Astrocyte (in vitro differentiated cells and primary cell): ENCODE data around the gene LITAF. TPM values are rescaled to one million over a fixed set of nuclear protein-coding genes. Genes with fewer than 3 reads are reported as not detected.
A peak's percentile ranks its signal among the peaks of the same experiment; 100 is the strongest.

Experiments used
- DNase-seq: peaks from one replicate; pipeline ENCODE4 v3.0.0-alpha.2; 2010; ENCODE audit warnings: low read depth
- FAIRE-seq: peaks from 2 replicates; lab custom pipeline; 2011; peaks lifted over from hg19 to GRCh38; lab: Jason Lieb, UNC
- H2AFZ ChIP-seq: 2 replicates; pipeline ENCODE4 v1.6.0; 2012; ENCODE audit warnings: low read depth, low read length, inconsistent platforms
- H3K27ac ChIP-seq: 2 replicates; pipeline ENCODE4 v1.5.1; 2011; ENCODE audit warnings: low read depth, low read length, inconsistent platforms
- H3K27me3 ChIP-seq: 2 replicates; pipeline ENCODE4 v1.6.0; 2011; ENCODE audit warnings: low read length, inconsistent platforms; ENCODE audit not compliant: insufficient read depth
- H3K36me3 ChIP-seq: 2 replicates; pipeline ENCODE4 v1.5.1; 2011; ENCODE audit warnings: low read length, inconsistent platforms; ENCODE audit not compliant: insufficient read depth
- H3K4me1 ChIP-seq: 2 replicates; pipeline ENCODE4 v1.5.1; 2011; ENCODE audit warnings: low read length, inconsistent platforms; ENCODE audit not compliant: insufficient read depth
- H3K4me2 ChIP-seq: 2 replicates; pipeline ENCODE4 v1.6.0; 2012; ENCODE audit warnings: low read length, inconsistent platforms
- H3K4me3 ChIP-seq: 2 replicates; pipeline ENCODE4 v1.5.1; 2011; ENCODE audit warnings: low read depth, mild to moderate bottlenecking, low read length, inconsistent platforms; ENCODE audit not compliant: insufficient read depth
- H3K79me2 ChIP-seq: 2 replicates; pipeline ENCODE4 v1.6.0; 2012; ENCODE audit warnings: mild to moderate bottlenecking, low read length, inconsistent platforms; ENCODE audit not compliant: insufficient read depth
- H3K9ac ChIP-seq: 2 replicates; pipeline ENCODE4 v1.6.0; 2012; ENCODE audit warnings: mild to moderate bottlenecking, low read length, inconsistent platforms
- H3K9me3 ChIP-seq: 2 replicates; pipeline ENCODE4 v1.5.1; 2012; ENCODE audit warnings: low read depth, mild to moderate bottlenecking, low read length, inconsistent platforms; ENCODE audit not compliant: insufficient read depth
- H4K20me1 ChIP-seq: 2 replicates; pipeline ENCODE4 v1.6.0; 2012; ENCODE audit warnings: low read length, inconsistent platforms; ENCODE audit not compliant: insufficient read depth
- H3K27ac Mint-ChIP-seq: one replicate; pipeline ENCODE4 v1.8.0; 2021; ENCODE audit warnings: mild to moderate bottlenecking, mixed read lengths; ENCODE audit not compliant: unreplicated experiment
- H3K27me3 Mint-ChIP-seq: one replicate; pipeline ENCODE4 v1.8.0; 2021; ENCODE audit warnings: low read depth, mixed read lengths; ENCODE audit not compliant: unreplicated experiment
- H3K36me3 Mint-ChIP-seq: one replicate; pipeline ENCODE4 v1.8.0; 2021; ENCODE audit warnings: low read depth, mixed read lengths; ENCODE audit not compliant: unreplicated experiment
- H3K4me1 Mint-ChIP-seq: one replicate; pipeline ENCODE4 v1.8.0; 2021; ENCODE audit warnings: low read depth, mixed read lengths; ENCODE audit not compliant: unreplicated experiment
- H3K4me3 Mint-ChIP-seq: one replicate; pipeline ENCODE4 v1.8.0; 2021; ENCODE audit warnings: mild to moderate bottlenecking, moderate library complexity, mixed read lengths; ENCODE audit not compliant: unreplicated experiment
- H3K9me3 Mint-ChIP-seq: one replicate; pipeline ENCODE4 v1.8.0; 2021; ENCODE audit warnings: mild to moderate bottlenecking, mixed read lengths; ENCODE audit not compliant: unreplicated experiment
- CTCF ChIP-seq: IDR thresholded peaks from 2 replicates; pipeline ENCODE4 v1.5.1; 2011; ENCODE audit warnings: low read depth, mild to moderate bottlenecking, inconsistent platforms, low read length, moderate library complexity; ENCODE audit not compliant: insufficient read depth
- EZH2 ChIP-seq: IDR thresholded peaks from 2 replicates; pipeline ENCODE4 v1.6.1; 2012; ENCODE audit warnings: mild to moderate bottlenecking, low read length, inconsistent platforms; ENCODE audit not compliant: insufficient read depth
- total RNA-seq: library from RNA; stranded (reverse); gene quantifications from 2 replicates; pipeline ENCODE4 v1.2.1, GENCODE V29; 2021

LITAF gene
- total RNA-seq, 1 donor from 2014 or later: 113 TPM

- Histone ChIP-seq H3K27ac (no peak overlapping the region), H3K4me1 (peaks cover 9% of the 10 kb centered on the region), H4K20me1 (peaks cover 12% of the 10 kb centered on the region), H3K79me2 (peaks cover 14% of the 10 kb centered on the region), H3K36me3 (no peaks in the 10 kb centered on the region), H3K4me3 (no peak overlapping the region), H3K4me2 (no peak overlapping the region), H3K9me3 (no peaks in the 10 kb centered on the region), H3K9ac (no peak overlapping the region), H3K27me3 (peaks cover 4% of the 10 kb centered on the region), H2AFZ (no peak overlapping the region)
- Mint-ChIP-seq H3K36me3 (no peaks in the 10 kb centered on the region), H3K27me3 (no peaks in the 10 kb centered on the region), H3K4me1 (peaks cover 14% of the 10 kb centered on the region), H3K9me3 (peaks cover 3% of the 10 kb centered on the region), H3K27ac (no peak overlapping the region), H3K4me3 (no peak overlapping the region)
- FAIRE-seq (no peak), DNase-seq (no peak)
- TF ChIP-seq EZH2: no peak
- TF ChIP-seq CTCF: no peak
Measured at GRCh38 chr16:11588321-11589197, 1.8 kb upstream of the LITAF start.

GRCh38 chr16:11587643-11588247 lies 1.0 kb upstream of the LITAF start:
- Mint-ChIP-seq H3K27me3 (no peaks in the 10 kb centered on the region), H3K36me3 (no peaks in the 10 kb centered on the region), H3K4me1 (peaks cover 20% of the 10 kb centered on the region), H3K27ac (peak overlapping the region; percentile 80), H3K4me3 (peak overlapping the region; percentile 84), H3K9me3 (peaks cover 3% of the 10 kb centered on the region)
- no peak for DNase-seq
- no peak overlapping the region for H3K27ac ChIP-seq
- peaks cover 14% of the 10 kb centered on the region for H3K79me2 ChIP-seq
- no peaks in the 10 kb centered on the region for H3K9me3 ChIP-seq
- peak overlapping the region; percentile 56 for H3K4me3 ChIP-seq
- peaks cover 4% of the 10 kb centered on the region for H3K27me3 ChIP-seq
- peaks cover 13% of the 10 kb centered on the region for H3K4me1 ChIP-seq
- TF ChIP-seq EZH2 (no peak), CTCF (no peak)
- peak overlapping the region; percentile 83 for H3K9ac ChIP-seq
- peak overlapping the region; percentile 76 for H2AFZ ChIP-seq
- peaks cover 18% of the 10 kb centered on the region for H4K20me1 ChIP-seq
- FAIRE-seq: no peak
- H3K36me3 ChIP-seq: no peaks in the 10 kb centered on the region
- H3K4me2 ChIP-seq: peak overlapping the region; percentile 92
